Stimulated activated naive CD8-positive, alpha-beta T cell treated with anti-CD3 and anti-CD28 coated beads, Interleukin-15, amount 100 ng/mL, for 72 hours (primary cell): ENCODE measurements around the gene PPCS.

Experiments
- ATAC-seq: fragments of 150-1000 bp; cut with Tn5 transposase; 2 replicates; pipeline ENCODE4 v1.10.0; 2021; ENCODE audit warnings: mild to moderate bottlenecking, moderate library complexity
- DNase-seq, 2 donors: peaks; one replicate each; pipeline ENCODE4 v3.0.0; 2021 to 2022
- H3K27ac Mint-ChIP-seq, 2 donors: one replicate each; pipeline ENCODE4 v1.8.0; 2022; ENCODE audit warnings: mild to moderate bottlenecking in 2 of 2, mixed read lengths in 2 of 2, moderate library complexity in 2 of 2
- H3K27me3 Mint-ChIP-seq: one replicate; pipeline ENCODE4 v1.8.0; 2022; ENCODE audit warnings: mixed read lengths
- H3K4me1 Mint-ChIP-seq: one replicate; pipeline ENCODE4 v1.8.0; 2022; ENCODE audit warnings: mild to moderate bottlenecking, mixed read lengths
- H3K4me3 Mint-ChIP-seq, 2 donors: one replicate each; pipeline ENCODE4 v1.8.0; 2022; ENCODE audit warnings: mild to moderate bottlenecking in 2 of 2, mixed read lengths in 2 of 2, moderate library complexity in 1 of 2
- H3K9me3 Mint-ChIP-seq, 2 donors: one replicate each; pipeline ENCODE4 v1.8.0; 2022; ENCODE audit warnings: mixed read lengths in 2 of 2

PPCS gene

GRCh38 chr1:42456010-42456753, at the start of gene PPCS, which contains the start of gene ZMYND12:
PPCS (plus strand) TSS chr1:42456543; CDS start chr1:42456566, 23 bp downstream.
ZMYND12 (minus strand) TSS chr1:42456022; CDS start chr1:42455997, 25 bp downstream.
- H3K4me1 Mint-ChIP-seq = peaks cover 36% of the 10 kb centered on the region
- DNase-seq (peak; percentile 91 to 95), ATAC-seq (peak; percentile 96)
- no peaks in the 10 kb centered on the region for H3K9me3 Mint-ChIP-seq
- peak within 1 kb of the TSS; percentile 97 to 99 for H3K27ac Mint-ChIP-seq
- peak within 1 kb of the TSS; percentile 85 to 92 for H3K4me3 Mint-ChIP-seq
- no peaks in the 10 kb centered on the region for H3K27me3 Mint-ChIP-seq

GRCh38 chr1:42414551-42415496, 41.5 kb upstream of the PPCS start:
- Mint-ChIP-seq H3K27ac (peak overlapping the region in 1 of 2 donors; percentile 19), H3K4me3 (no peak overlapping the region), H3K4me1 (no peaks in the 10 kb centered on the region), H3K9me3 (no peaks in the 10 kb centered on the region), H3K27me3 (peaks cover 5% of the 10 kb centered on the region)
- DNase-seq (no peak), ATAC-seq (no peak)

GRCh38 chr1:42417166-42417565, 39.2 kb upstream of the PPCS start:
- Mint-ChIP-seq H3K27ac (no peak overlapping the region), H3K4me1 (no peaks in the 10 kb centered on the region), H3K9me3 (no peaks in the 10 kb centered on the region), H3K4me3 (no peak overlapping the region), H3K27me3 (peaks cover 19% of the 10 kb centered on the region)
- no peak for DNase-seq
- ATAC-seq = no peak

GRCh38 chr1:42418516-42418915, 37.8 kb upstream of the PPCS start:
- no peak overlapping the region for H3K4me3 Mint-ChIP-seq
- H3K27me3 Mint-ChIP-seq = peaks cover 20% of the 10 kb centered on the region
- DNase-seq (no peak), ATAC-seq (no peak)
- H3K9me3 Mint-ChIP-seq = no peaks in the 10 kb centered on the region
- H3K4me1 Mint-ChIP-seq = no peaks in the 10 kb centered on the region
- H3K27ac Mint-ChIP-seq = no peak overlapping the region

GRCh38 chr1:42419126-42419821, 37.1 kb upstream of the PPCS start:
- no peak for DNase-seq
- no peak for ATAC-seq

GRCh38 chr1:42420121-42420520, 36.2 kb upstream of the PPCS start:
- no peaks in the 10 kb centered on the region for H3K4me1 Mint-ChIP-seq
- ATAC-seq (no peak), DNase-seq (no peak)
- peaks cover 20% of the 10 kb centered on the region for H3K27me3 Mint-ChIP-seq
- no peak overlapping the region for H3K27ac Mint-ChIP-seq
- no peaks in the 10 kb centered on the region for H3K9me3 Mint-ChIP-seq
- H3K4me3 Mint-ChIP-seq = no peak overlapping the region

More at GRCh38 chr1:42419126-42419821, 37.1 kb upstream of the PPCS start:
- H3K27me3 Mint-ChIP-seq = peaks cover 24% of the 10 kb centered on the region
- no peak overlapping the region for H3K4me3 Mint-ChIP-seq
- no peak overlapping the region for H3K27ac Mint-ChIP-seq
- H3K4me1 Mint-ChIP-seq = no peaks in the 10 kb centered on the region
- no peaks in the 10 kb centered on the region for H3K9me3 Mint-ChIP-seq

- H3K9me3 Mint-ChIP-seq = no peaks in the 10 kb centered on the region
- no peak for ATAC-seq
- peaks cover 20% of the 10 kb centered on the region for H3K27me3 Mint-ChIP-seq
- H3K4me1 Mint-ChIP-seq = no peaks in the 10 kb centered on the region
- no peak for DNase-seq
- no peak overlapping the region for H3K4me3 Mint-ChIP-seq
- H3K27ac Mint-ChIP-seq = no peak overlapping the region
Measured at GRCh38 chr1:42420911-42421585, 35.3 kb upstream of the PPCS start.

- no peaks in the 10 kb centered on the region for H3K9me3 Mint-ChIP-seq
- no peak overlapping the region for H3K27ac Mint-ChIP-seq
- ATAC-seq (no peak), DNase-seq (no peak)
- no peak overlapping the region for H3K4me3 Mint-ChIP-seq
- peaks cover 20% of the 10 kb centered on the region for H3K27me3 Mint-ChIP-seq
- H3K4me1 Mint-ChIP-seq = peaks cover 7% of the 10 kb centered on the region
Measured at GRCh38 chr1:42422737-42423136, 33.6 kb upstream of the PPCS start.

GRCh38 chr1:42423681-42424080, 32.7 kb upstream of the PPCS start:
- no peak overlapping the region for H3K27ac Mint-ChIP-seq
- DNase-seq = no peak

GRCh38 chr1:42424201-42424600, 32.1 kb upstream of the PPCS start:
- no peak overlapping the region for H3K27ac Mint-ChIP-seq
- DNase-seq = no peak
- H3K4me1 Mint-ChIP-seq = peaks cover 7% of the 10 kb centered on the region
- ATAC-seq = no peak
- no peaks in the 10 kb centered on the region for H3K9me3 Mint-ChIP-seq
- H3K27me3 Mint-ChIP-seq = peaks cover 20% of the 10 kb centered on the region
- no peak overlapping the region for H3K4me3 Mint-ChIP-seq

More at GRCh38 chr1:42423681-42424080, 32.7 kb upstream of the PPCS start:
- no peak overlapping the region for H3K4me3 Mint-ChIP-seq
- H3K9me3 Mint-ChIP-seq = no peaks in the 10 kb centered on the region
- H3K4me1 Mint-ChIP-seq = peaks cover 7% of the 10 kb centered on the region
- H3K27me3 Mint-ChIP-seq = peaks cover 20% of the 10 kb centered on the region
- ATAC-seq = no peak

GRCh38 chr1:42427240-42427639, 29.1 kb upstream of the PPCS start:
- Mint-ChIP-seq H3K27ac (no peak overlapping the region), H3K4me3 (no peak overlapping the region)

GRCh38 chr1:42429603-42430002, 26.7 kb upstream of the PPCS start:
- H3K4me1 Mint-ChIP-seq = peaks cover 13% of the 10 kb centered on the region
- no peak overlapping the region for H3K27ac Mint-ChIP-seq
- H3K27me3 Mint-ChIP-seq = no peaks in the 10 kb centered on the region
- DNase-seq = no peak
- no peak overlapping the region for H3K4me3 Mint-ChIP-seq
- no peaks in the 10 kb centered on the region for H3K9me3 Mint-ChIP-seq
- no peak for ATAC-seq

More at GRCh38 chr1:42427240-42427639, 29.1 kb upstream of the PPCS start:
- ATAC-seq (no peak), DNase-seq (no peak)
- H3K27me3 Mint-ChIP-seq = peaks cover 7% of the 10 kb centered on the region
- peaks cover 13% of the 10 kb centered on the region for H3K4me1 Mint-ChIP-seq
- H3K9me3 Mint-ChIP-seq = no peaks in the 10 kb centered on the region

GRCh38 chr1:42430286-42431135, 25.8 kb upstream of the PPCS start:
- Mint-ChIP-seq H3K27me3 (no peaks in the 10 kb centered on the region), H3K4me1 (peaks cover 13% of the 10 kb centered on the region), H3K9me3 (no peaks in the 10 kb centered on the region), H3K27ac (peak overlapping the region in 1 of 2 donors; percentile 81), H3K4me3 (no peak overlapping the region)
- DNase-seq (no peak), ATAC-seq (peak; percentile 46)

GRCh38 chr1:42431514-42431913, 24.8 kb upstream of the PPCS start:
- peaks cover 13% of the 10 kb centered on the region for H3K4me1 Mint-ChIP-seq
- no peaks in the 10 kb centered on the region for H3K9me3 Mint-ChIP-seq
- DNase-seq (no peak), ATAC-seq (no peak)
- H3K27me3 Mint-ChIP-seq = no peaks in the 10 kb centered on the region
- H3K27ac Mint-ChIP-seq = peak overlapping the region in 1 of 2 donors; percentile 47
- H3K4me3 Mint-ChIP-seq = no peak overlapping the region
